CD14-positive monocyte (primary cell): Measurements from ENCODE around the gene CERK. TPM values are rescaled to one million over a fixed set of nuclear protein-coding genes. Genes with fewer than 3 reads are reported as not detected.
A peak's percentile ranks its signal among the peaks of the same experiment; 100 is the strongest.

Experiments used
- DNase-seq, 3 donors: peaks; one replicate each; pipeline ENCODE4 v3.0.0-alpha.2; 2011 to 2022
- H2AFZ ChIP-seq: 2 replicates; pipeline ENCODE4 v1.6.0; 2012; ENCODE audit warnings: mild to moderate bottlenecking, low read depth, low read length, inconsistent platforms; ENCODE audit not compliant: insufficient read depth, poor library complexity, severe bottlenecking
- H3K27ac ChIP-seq, 2 donors: 1 replicate in 1 of 2; 2 replicates in 1 of 2; pipeline ENCODE4 v1.5.1; 2012 to 2013; ENCODE audit warnings: low read length in 2 of 2, control low read depth in 1 of 2, inconsistent platforms in 1 of 2, low read depth in 1 of 2, mild to moderate bottlenecking in 1 of 2
- H3K27me3 ChIP-seq, 2 donors: one replicate each; pipeline versions ENCODE4 v1.6.0 to v1.6.1; 2011 to 2013; ENCODE audit warnings: low read length in 2 of 2; ENCODE audit not compliant: control insufficient read depth in 2 of 2, insufficient read depth in 2 of 2
- H3K36me3 ChIP-seq, 2 donors: replicated peaks in 1 of 2; 1 replicate in 1 of 2; 2 replicates in 1 of 2; pipeline versions ENCODE4 v1.5.1 to v1.6.1; 2012 to 2013; ENCODE audit warnings: low read length in 2 of 2, control low read depth in 1 of 2, inconsistent platforms in 1 of 2, mild to moderate bottlenecking in 1 of 2; ENCODE audit not compliant: insufficient read depth in 2 of 2, control insufficient read depth in 1 of 2
- H3K4me1 ChIP-seq, 2 donors: 1 replicate in 1 of 2; 2 replicates in 1 of 2; pipeline versions ENCODE4 v1.5.1 to v1.6.1; 2012 to 2013; ENCODE audit warnings: low read length in 2 of 2, control low read depth in 1 of 2, inconsistent platforms in 1 of 2, mild to moderate bottlenecking in 1 of 2, moderate library complexity in 1 of 2; ENCODE audit not compliant: insufficient read depth in 2 of 2, control insufficient read depth in 1 of 2
- H3K4me2 ChIP-seq: replicated peaks from 2 replicates; pipeline ENCODE3; 2012; ENCODE audit warnings: low read length, moderate library complexity, mild to moderate bottlenecking; ENCODE audit not compliant: poor library complexity, severe bottlenecking; ENCODE audit errors: extremely low read depth
- H3K4me3 ChIP-seq, 3 experiments: fragments of 200-600 bp in 1 of 3; sonication (generic) in 1 of 3; replicated peaks in 1 of 3; 1 replicate in 2 of 3; 2 replicates in 1 of 3; pipeline ENCODE4 v1.5.1; 2011 to 2013; ENCODE audit warnings: low read length in 3 of 3, mild to moderate bottlenecking in 3 of 3, control low read depth in 2 of 3, low read depth in 2 of 3, inconsistent platforms in 1 of 3, moderate library complexity in 1 of 3
- H3K79me2 ChIP-seq: 2 replicates; pipeline ENCODE4 v1.6.0; 2012; ENCODE audit warnings: mild to moderate bottlenecking, control low read depth, inconsistent platforms, low read length, moderate library complexity; ENCODE audit not compliant: insufficient read depth
- H3K9ac ChIP-seq: 2 replicates; pipeline ENCODE4 v1.6.0; 2017; ENCODE audit warnings: low read length, mild to moderate bottlenecking; ENCODE audit not compliant: insufficient read depth, poor library complexity, severe bottlenecking
- H3K9me3 ChIP-seq, 2 donors: replicated peaks in 1 of 2; 1 replicate in 1 of 2; 2 replicates in 1 of 2; pipeline versions ENCODE4 v1.5.1 to v1.6.1; 2012 to 2013; ENCODE audit warnings: low read length in 2 of 2, control low read depth in 1 of 2; ENCODE audit not compliant: control insufficient read depth in 1 of 2, insufficient read depth in 1 of 2
- H4K20me1 ChIP-seq: 2 replicates; pipeline ENCODE4 v1.6.0; 2012; ENCODE audit warnings: mild to moderate bottlenecking, low read length, control low read depth, moderate library complexity; ENCODE audit not compliant: insufficient read depth
- H3K27ac Mint-ChIP-seq, 7 donors: one replicate each; pipeline ENCODE4 v1.8.0; 2020; ENCODE audit warnings: mild to moderate bottlenecking in 7 of 7, mixed read lengths in 7 of 7, moderate library complexity in 6 of 7, inconsistent platforms in 2 of 7
- H3K27me3 Mint-ChIP-seq, 3 donors: one replicate each; pipeline ENCODE4 v1.8.0; 2021 to 2022; ENCODE audit warnings: low read depth in 3 of 3, mild to moderate bottlenecking in 3 of 3, mixed read lengths in 3 of 3, moderate library complexity in 3 of 3, inconsistent platforms in 1 of 3
- H3K36me3 Mint-ChIP-seq, 2 donors: one replicate each; pipeline ENCODE4 v1.8.0; 2020; ENCODE audit warnings: mixed read lengths in 2 of 2, inconsistent platforms in 1 of 2, mild to moderate bottlenecking in 1 of 2
- H3K4me1 Mint-ChIP-seq: one replicate; pipeline ENCODE4 v1.8.0; 2020; ENCODE audit warnings: mild to moderate bottlenecking, mixed read lengths
- H3K4me3 Mint-ChIP-seq, 2 donors: one replicate each; pipeline ENCODE4 v1.8.0; 2020; ENCODE audit warnings: mild to moderate bottlenecking in 2 of 2, mixed read lengths in 2 of 2, moderate library complexity in 1 of 2
- H3K9me3 Mint-ChIP-seq, 7 donors: one replicate each; pipeline ENCODE4 v1.8.0; 2020 to 2022; ENCODE audit warnings: mixed read lengths in 7 of 7, mild to moderate bottlenecking in 6 of 7, moderate library complexity in 6 of 7, inconsistent platforms in 2 of 7
- WGBS: methylation state at CpG from one replicate; pipeline ENCODE4 v1.1.5; 2013; ENCODE audit warnings: missing lambda C conversion rate; ENCODE audit not compliant: insufficient coverage; 5-methylcytosine and 5-hydroxymethylcytosine counted together
- intact Hi-C, 2 donors: fragments of 100-400 bp; cut with micrococcal nuclease; formaldehyde crosslinking; loops; one replicate each; pipeline versions ENCODE4 v1.15.0 to v1.15.1; 2023
- polyA plus RNA-seq, 3 donors: library from polyadenylated mRNA; depleted of rRNA in 1 of 3; unstranded in 2 of 3; stranded (reverse) in 1 of 3; fragments of 300-500 nt in 2 of 3; fragments of >200 nt in 1 of 3; fragmentation: Illumina TruSeq in 2 of 3; gene quantifications; 1 replicate in 2 of 3; 2 replicates in 1 of 3; pipeline ENCODE4 v1.2.3, GENCODE V29; 2012 to 2021
- TF ChIP-seq, protein P1 (sequence below): fragments of 200-600 bp; IDR thresholded peaks from one replicate; pipeline ENCODE4 v1.8.0; 2022; ENCODE audit warnings: antibody characterized with exemption, mild to moderate bottlenecking

CERK gene
- polyA plus RNA-seq, 3 donors: 22.4 to 40.2 (median 24.5) TPM

DNA sequence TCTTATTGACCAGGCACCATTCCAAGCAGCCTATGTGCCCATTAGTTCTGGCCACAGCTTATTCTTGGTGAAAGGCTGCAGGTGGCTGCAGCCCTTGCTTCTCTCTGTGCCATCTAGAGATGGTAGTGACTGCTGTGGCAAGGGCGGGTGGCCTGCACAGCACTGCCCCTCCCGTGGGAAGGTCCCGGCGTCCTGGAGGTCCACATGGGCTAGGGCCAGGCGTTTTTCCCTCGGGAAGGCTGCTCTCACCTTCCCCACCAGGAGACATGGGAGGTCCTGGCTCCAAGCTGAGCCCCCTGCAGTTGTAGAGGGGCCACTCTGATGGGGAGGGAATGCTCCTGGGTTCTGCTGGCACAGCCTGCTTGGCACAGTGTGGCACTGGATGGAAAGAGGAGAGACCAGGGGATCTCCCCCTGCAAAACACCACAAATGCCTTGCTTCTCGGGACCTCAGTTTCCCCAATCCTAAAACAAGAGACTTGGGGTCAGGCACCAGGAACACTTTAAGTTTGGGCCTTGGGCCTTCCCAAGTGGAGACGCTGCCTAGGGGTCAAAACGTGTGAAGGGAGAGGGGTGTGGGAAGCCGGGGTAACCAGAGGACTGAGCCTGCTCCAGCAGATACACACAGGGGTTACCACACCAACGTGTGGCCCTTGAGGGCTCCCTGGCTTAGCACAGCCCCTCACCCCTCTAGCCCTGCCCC lies 14.4 kb upstream of the CERK start:
- peak overlapping the region; percentile 53 to 100 (median 100) for H3K27ac Mint-ChIP-seq
- H3K36me3 Mint-ChIP-seq: peaks cover 5 to 7% of the 10 kb centered on the region in 2 donors
- H4K20me1 ChIP-seq: no peaks in the 10 kb centered on the region
- peaks cover 72% of the 10 kb centered on the region for H3K4me1 Mint-ChIP-seq
- intact Hi-C loops: loop anchor here in 1 of 2 donors (5.0 kb wide), 1 partner anchor 40 kb away; no protein-coding TSS in a partner anchor
- peaks cover 0 to 6% (median 6%) of the 10 kb centered on the region in 3 donors for H3K27me3 Mint-ChIP-seq
- H3K36me3 ChIP-seq: no peaks in the 10 kb centered on the region
- TF ChIP-seq, protein P1, sequence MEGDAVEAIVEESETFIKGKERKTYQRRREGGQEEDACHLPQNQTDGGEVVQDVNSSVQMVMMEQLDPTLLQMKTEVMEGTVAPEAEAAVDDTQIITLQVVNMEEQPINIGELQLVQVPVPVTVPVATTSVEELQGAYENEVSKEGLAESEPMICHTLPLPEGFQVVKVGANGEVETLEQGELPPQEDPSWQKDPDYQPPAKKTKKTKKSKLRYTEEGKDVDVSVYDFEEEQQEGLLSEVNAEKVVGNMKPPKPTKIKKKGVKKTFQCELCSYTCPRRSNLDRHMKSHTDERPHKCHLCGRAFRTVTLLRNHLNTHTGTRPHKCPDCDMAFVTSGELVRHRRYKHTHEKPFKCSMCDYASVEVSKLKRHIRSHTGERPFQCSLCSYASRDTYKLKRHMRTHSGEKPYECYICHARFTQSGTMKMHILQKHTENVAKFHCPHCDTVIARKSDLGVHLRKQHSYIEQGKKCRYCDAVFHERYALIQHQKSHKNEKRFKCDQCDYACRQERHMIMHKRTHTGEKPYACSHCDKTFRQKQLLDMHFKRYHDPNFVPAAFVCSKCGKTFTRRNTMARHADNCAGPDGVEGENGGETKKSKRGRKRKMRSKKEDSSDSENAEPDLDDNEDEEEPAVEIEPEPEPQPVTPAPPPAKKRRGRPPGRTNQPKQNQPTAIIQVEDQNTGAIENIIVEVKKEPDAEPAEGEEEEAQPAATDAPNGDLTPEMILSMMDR: no peak
- WGBS: 97% methylated on average over 6 of the region's 11 CpGs
- peaks cover 5 to 16% (median 9%) of the 10 kb centered on the region in 7 donors for H3K9me3 Mint-ChIP-seq
- H2AFZ ChIP-seq: no peak overlapping the region
- no peak for DNase-seq
- peaks cover 84% of the 10 kb centered on the region in 2 donors for H3K4me1 ChIP-seq
- no peak overlapping the region for H3K4me2 ChIP-seq
- no peaks in the 10 kb centered on the region for H3K27me3 ChIP-seq
- peaks cover 0 to 14% of the 10 kb centered on the region in 2 donors for H3K9me3 ChIP-seq
- no peak overlapping the region for H3K4me3 ChIP-seq
- H3K9ac ChIP-seq: no peak overlapping the region
- H3K4me3 Mint-ChIP-seq: no peak overlapping the region
- H3K79me2 ChIP-seq: no peaks in the 10 kb centered on the region
- peak overlapping the region; percentile 8 to 100 for H3K27ac ChIP-seq

DNA sequence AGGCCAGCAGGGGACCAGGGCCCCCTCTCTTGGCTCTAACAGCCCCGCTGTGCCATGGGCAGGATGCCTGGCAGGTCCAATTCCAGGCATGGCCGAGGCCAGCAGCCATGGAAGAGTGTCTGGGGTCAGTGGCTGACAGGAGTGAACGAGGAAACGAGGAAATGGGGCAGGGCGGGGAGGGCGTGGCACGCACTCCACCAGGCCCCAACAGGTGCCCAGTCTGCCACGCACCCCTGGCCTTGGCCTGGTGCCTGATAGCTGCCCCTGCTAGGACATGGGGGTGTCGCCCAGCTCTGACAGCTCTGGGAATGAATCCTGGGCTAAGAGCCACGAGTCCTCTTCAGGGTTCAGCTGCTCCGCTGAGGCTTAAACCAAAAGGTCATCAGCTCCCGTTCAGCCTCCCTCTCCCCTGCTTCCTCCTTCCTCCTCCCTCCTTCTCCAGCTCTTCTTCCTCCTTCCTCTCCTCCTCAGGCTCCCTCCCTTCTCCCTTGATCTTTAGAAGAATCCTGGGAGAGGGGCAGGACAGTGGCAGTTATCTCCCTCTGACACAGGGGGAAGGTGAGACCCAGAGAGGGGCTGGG lies 12.9 kb upstream of the CERK start:
- peaks cover 61% of the 10 kb centered on the region for H3K4me1 Mint-ChIP-seq
- TF ChIP-seq, protein P1: no peak
- H3K4me3 Mint-ChIP-seq: peak overlapping the region in 1 of 2 donors; percentile 30

More for the DNA sequence above, 12.9 kb upstream of the CERK start:
- Mint-ChIP-seq H3K9me3 (peaks cover 0 to 7% (median 2%) of the 10 kb centered on the region in 7 donors), H3K27ac (peak overlapping the region in 6 of 7 donors; percentile 69 to 92 (median 79)), H3K36me3 (no peaks in the 10 kb centered on the region), H3K27me3 (peaks cover 2 to 11% (median 10%) of the 10 kb centered on the region in 3 donors)
- H3K27me3 ChIP-seq: no peaks in the 10 kb centered on the region
- intact Hi-C loops: loop anchor here in 1 of 2 donors (5.0 kb wide), 1 partner anchor 41 kb away; no protein-coding TSS in a partner anchor
- H2AFZ ChIP-seq: peak overlapping the region; percentile 42
- no peaks in the 10 kb centered on the region for H4K20me1 ChIP-seq
- WGBS: 49% methylated on average over 11 of the region's 12 CpGs
- no peak for DNase-seq
- no peaks in the 10 kb centered on the region for H3K36me3 ChIP-seq
- H3K9me3 ChIP-seq: peaks cover 0 to 6% of the 10 kb centered on the region in 2 donors
- no peaks in the 10 kb centered on the region for H3K79me2 ChIP-seq
- H3K27ac ChIP-seq: peak overlapping the region; percentile 3 to 40
- H3K9ac ChIP-seq: no peak overlapping the region
- H3K4me1 ChIP-seq: peaks cover 69 to 70% of the 10 kb centered on the region in 2 donors
- no peak overlapping the region for H3K4me2 ChIP-seq
- no peak overlapping the region for H3K4me3 ChIP-seq
